K562 (cell line): Measurements from ENCODE around the gene SH3BGRL2. TPM values are rescaled to one million over a fixed set of nuclear protein-coding genes. Genes with fewer than 3 reads are reported as not detected.
"Not testable (repeated sequence)": the region's sequence is repeated elsewhere in the genome, so short reads cannot be mapped to it uniquely, and the experiment has no call there.

Experiments
- ATAC-seq: fragments of 200-7000 bp; cut with Tn5 transposase; 3 replicates; pipeline ENCODE4 v1.9.1; 2020; ENCODE audit warnings: moderate library complexity
- BruUV-seq: library from RNA; stranded (reverse); fragments of 400-500 nt; replicated peaks from 2 replicates; lab custom pipeline; 2021; lab: Mats Ljungman, UMichigan
- CTCF ChIA-PET: fragments of 300-600 bp; formaldehyde crosslinking; extraction: SDS; loops from one replicate; lab custom pipeline; 2021; ENCODE audit warnings: low intra/inter-chr PET ratio; lab: Yijun Ruan, JAX
- POLR2A ChIA-PET: fragments of 300-600, 350-650 bp; sonication (Branson Sonifier 250); formaldehyde crosslinking; extraction: SDS; loops from one replicate; lab custom pipeline; 2021; ENCODE audit warnings: antibody characterized with exemption, inconsistent platforms; lab: Yijun Ruan, JAX
- DNase-seq, 4 experiments: peaks; one replicate each; pipeline versions ENCODE4 v3.0.0 to v3.0.0-alpha.2; 2011 to 2018; ENCODE audit warnings: low spot score in 3 of 4, mixed read lengths in 3 of 4; ENCODE audit errors: extremely low read depth in 1 of 4
- FAIRE-seq: peaks from 2 replicates; lab custom pipeline; 2011; peaks lifted over from hg19 to GRCh38; lab: Jason Lieb, UNC
- H2AFZ ChIP-seq: 2 replicates; pipeline ENCODE4 v1.6.0; 2011; ENCODE audit warnings: low read depth, low read length, control low read depth, inconsistent platforms
- H3K27ac ChIP-seq: fragments of 200-600 bp; 3 replicates; pipeline ENCODE4 v1.8.0; 2011; ENCODE audit warnings: low read depth, mild to moderate bottlenecking, control low read depth, inconsistent platforms, low read length, moderate library complexity, mixed read lengths; ENCODE audit errors: extremely low read depth
- H3K27me3 ChIP-seq, 2 experiments: fragments of 300-600 bp in 1 of 2; 2 replicates in 1 of 2; 3 replicates in 1 of 2; pipeline versions ENCODE4 v1.6.0 to v1.8.0; 2011; ENCODE audit warnings: inconsistent platforms in 2 of 2, low read length in 2 of 2, mild to moderate bottlenecking in 1 of 2, mixed read lengths in 1 of 2, moderate library complexity in 1 of 2; ENCODE audit not compliant: control insufficient read depth in 2 of 2, insufficient read depth in 2 of 2
- H3K36me3 ChIP-seq: fragments of 300-600 bp; 3 replicates; pipeline ENCODE4 v1.8.0; 2011; ENCODE audit warnings: mild to moderate bottlenecking, low read length, inconsistent platforms; ENCODE audit not compliant: control insufficient read depth, insufficient read depth
- H3K4me1 ChIP-seq, 2 experiments: fragments of 200-600 bp in 1 of 2; replicated peaks in 1 of 2; 2 replicates in 1 of 2; 3 replicates in 1 of 2; pipeline versions ENCODE4 v1.5.1 to v1.8.0; 2011; ENCODE audit warnings: inconsistent platforms in 2 of 2, low read length in 2 of 2, mild to moderate bottlenecking in 1 of 2, mixed read lengths in 1 of 2, moderate library complexity in 1 of 2; ENCODE audit not compliant: control insufficient read depth in 2 of 2, insufficient read depth in 2 of 2
- H3K4me2 ChIP-seq: 2 replicates; pipeline ENCODE4 v1.6.1; 2011; ENCODE audit warnings: low read length, control low read depth, inconsistent platforms, mixed read lengths; ENCODE audit not compliant: insufficient read depth
- H3K4me3 ChIP-seq: fragments of 200-600 bp; sonication (generic), shearing (Covaris generic); 2 replicates; pipeline ENCODE4 v1.5.1; 2016; ENCODE audit warnings: control low read depth, inconsistent platforms
- H3K79me2 ChIP-seq: fragments of 200-600 bp; 3 replicates; pipeline ENCODE4 v1.8.0; 2011; ENCODE audit warnings: low read length, inconsistent platforms; ENCODE audit not compliant: control insufficient read depth, insufficient read depth
- H3K9ac ChIP-seq, 2 experiments: 2 replicates each; pipeline versions ENCODE4 v1.6.0 to v1.6.1; 2011; ENCODE audit warnings: low read depth in 2 of 2, low read length in 2 of 2, control low read depth in 1 of 2, inconsistent platforms in 1 of 2, mild to moderate bottlenecking in 1 of 2, mixed read lengths in 1 of 2; ENCODE audit not compliant: insufficient read depth in 1 of 2
- H3K9me1 ChIP-seq: one replicate; pipeline ENCODE4 v1.6.0; 2011; ENCODE audit warnings: inconsistent platforms, mild to moderate bottlenecking, low read length, moderate library complexity; ENCODE audit not compliant: control insufficient read depth, insufficient read depth
- H3K9me3 ChIP-seq: replicated peaks from 2 replicates; pipeline ENCODE4 v1.5.1; 2011; ENCODE audit warnings: low read depth, low read length, inconsistent platforms; ENCODE audit not compliant: control insufficient read depth, insufficient read depth
- H4K20me1 ChIP-seq: replicated peaks from 2 replicates; pipeline ENCODE4 v1.6.1; 2011; ENCODE audit warnings: low read length, inconsistent platforms, mixed read lengths; ENCODE audit not compliant: control insufficient read depth, insufficient read depth
- HMG20B ChIP-seq: fragments of 250-450 bp; sonication (Bioruptor Pico); IDR thresholded peaks from 2 replicates; pipeline ENCODE4 v1.5.0; 2021; ENCODE audit warnings: mild to moderate bottlenecking
- KDM4B ChIP-seq, 2 experiments: fragments of 450-650 bp in 1 of 2; sonication (generic) in 1 of 2; IDR thresholded peaks; 2 replicates each; pipeline ENCODE4 v1.6.1; 2016 to 2017; ENCODE audit warnings: borderline replicate concordance in 2 of 2, antibody characterized with exemption in 1 of 2, low read depth in 1 of 2, mild to moderate bottlenecking in 1 of 2
- RBM25 ChIP-seq: fragments of 200-400 bp; formaldehyde crosslinking; IDR thresholded peaks from 2 replicates; pipeline ENCODE4 v1.6.1; 2018; ENCODE audit warnings: low read length, low read depth, moderate library complexity; ENCODE audit not compliant: severe bottlenecking
- SMAD4 ChIP-seq: fragments of 250-450 bp; sonication (Bioruptor Pico); conservative IDR thresholded peaks from 2 replicates; pipeline ENCODE4 v1.8.0; 2021; ENCODE audit warnings: inconsistent platforms, mild to moderate bottlenecking, moderate library complexity
- TAF9B ChIP-seq: fragments of 450-650 bp; IDR thresholded peaks from 2 replicates; pipeline ENCODE4 v1.6.1; 2018; ENCODE audit warnings: mild to moderate bottlenecking; ENCODE audit not compliant: partially characterized antibody
- TGIF2 ChIP-seq: sonication (generic); formaldehyde crosslinking; IDR thresholded peaks from 2 replicates; pipeline ENCODE4 v1.8.1; 2022; ENCODE audit warnings: mild to moderate bottlenecking, missing genetic modification reagents, moderate library complexity
- ZNF146 ChIP-seq: IDR thresholded peaks from one replicate; pipeline ENCODE4 v1.6.1; 2018; ENCODE audit warnings: missing compliant biosample characterization; ENCODE audit not compliant: unreplicated experiment
- ZNF764 ChIP-seq: fragments of 250-450 bp; sonication (Bioruptor Pico); IDR thresholded peaks from 2 replicates; pipeline ENCODE4 v1.4.0; 2020; ENCODE audit warnings: low read depth, mild to moderate bottlenecking, moderate library complexity
- WGBS: fragments of 100-300 bp; shearing (Covaris generic); methylation state at CpG from one replicate; pipeline ENCODE4 v1.1.6; 2016; ENCODE audit warnings: low coverage, mixed read lengths; ENCODE audit not compliant: insufficient coverage; ENCODE audit errors: missing lambda C conversion rate; 5-methylcytosine and 5-hydroxymethylcytosine counted together
- in situ Hi-C: fragments of 300-500 bp; cut with MboI; formaldehyde crosslinking; loops from 4 replicates; pipeline ENCODE4 v1.15.0; 2018; ENCODE audit warnings: inconsistent platforms, mixed read lengths
- intact Hi-C: fragments of 100-400 bp; cut with micrococcal nuclease; formaldehyde crosslinking; loops from 2 replicates; pipeline ENCODE4 v1.14.2; 2022
- polyA plus RNA-seq, 8 experiments: library from polyadenylated mRNA; depleted of rRNA in 4 of 8; stranded (reverse) in 5 of 8; unstranded in 3 of 8; fragments of >200 nt; fragmentation: Nextera tagmentation in 2 of 8; fragmentation: Illumina TruSeq in 1 of 8; extraction: Ambion mirVana in 2 of 8; extraction: Trizol in 1 of 8; gene quantifications; 2 replicates each; pipeline versions ENCODE4 v1.2.1 to v1.2.3, GENCODE V29; 2011 to 2014; ENCODE audit warnings: inconsistent platforms in 1 of 8, missing spikeins in 1 of 8
- total RNA-seq, 7 experiments: library from RNA; depleted of rRNA in 6 of 7; stranded (reverse); fragments of >200 nt in 6 of 7; fragmentation: Illumina TruSeq in 2 of 7; extraction: Trizol in 2 of 7; gene quantifications; 2 replicates each; pipeline versions ENCODE4 v1.2.1 to v1.2.3, GENCODE V29; 2011 to 2021; ENCODE audit warnings: low replicate concordance in 1 of 7
- TF ChIP-seq, protein P1 (sequence below), 2 experiments: fragments of 450-650 bp; IDR thresholded peaks; 2 replicates each; pipeline ENCODE4 v1.6.1; 2016
- TF ChIP-seq, protein P2 (sequence below): fragments of 150-350 bp; conservative IDR thresholded peaks from 2 replicates; pipeline ENCODE4 v1.6.1; 2014; ENCODE audit warnings: low read length

The SH3BGRL2 gene
- total and polyA plus RNA-seq, 9 of the 15 experiments (the other 6 are each of a cell fraction or from before 2014, with no cell fraction given): 4.4 to 12.1 (median 7.3) TPM

DNA sequence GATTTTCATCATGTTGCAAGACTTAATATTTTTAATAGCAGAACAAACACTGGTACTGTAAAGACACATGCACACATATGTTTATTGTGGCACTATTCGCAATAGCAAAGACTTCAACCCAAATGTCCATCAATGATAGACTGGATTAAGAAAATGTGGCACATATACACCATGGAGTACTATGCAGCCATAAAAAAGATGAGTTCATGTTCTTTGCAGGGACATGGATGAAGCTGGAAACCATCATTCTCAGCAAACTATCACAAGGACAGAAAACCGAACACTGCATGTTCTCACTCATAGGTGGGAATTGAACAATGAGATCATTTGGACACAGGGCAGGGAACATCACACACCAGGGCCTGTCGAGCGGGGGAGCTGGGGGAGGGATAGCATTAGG is 51.6 kb downstream of the SH3BGRL2 start:
- DNase-seq: not testable (repeated sequence)
- TF ChIP-seq ZNF146 (CRISPR knock-in tag): peak; percentile 81
- peak; percentile 33 for TF ChIP-seq RBM25
- TF ChIP-seq, all 486 proteins: peak for 2; not testable (repeated sequence) for 484
- H3K4me3 ChIP-seq, H3K9ac ChIP-seq, H3K9me1 ChIP-seq, FAIRE-seq, H3K4me2 ChIP-seq, ATAC-seq, H3K79me2 ChIP-seq, H3K27ac ChIP-seq, H3K27me3 ChIP-seq, H3K4me1 ChIP-seq, H3K36me3 ChIP-seq, in situ Hi-C loops, CTCF ChIA-PET, BruUV-seq, H4K20me1 ChIP-seq, H2AFZ ChIP-seq, intact Hi-C loops, POLR2A ChIA-PET, H3K9me3 ChIP-seq: not testable (repeated sequence)
- 72% methylated on average over 4 of the region's 4 CpGs for WGBS

DNA sequence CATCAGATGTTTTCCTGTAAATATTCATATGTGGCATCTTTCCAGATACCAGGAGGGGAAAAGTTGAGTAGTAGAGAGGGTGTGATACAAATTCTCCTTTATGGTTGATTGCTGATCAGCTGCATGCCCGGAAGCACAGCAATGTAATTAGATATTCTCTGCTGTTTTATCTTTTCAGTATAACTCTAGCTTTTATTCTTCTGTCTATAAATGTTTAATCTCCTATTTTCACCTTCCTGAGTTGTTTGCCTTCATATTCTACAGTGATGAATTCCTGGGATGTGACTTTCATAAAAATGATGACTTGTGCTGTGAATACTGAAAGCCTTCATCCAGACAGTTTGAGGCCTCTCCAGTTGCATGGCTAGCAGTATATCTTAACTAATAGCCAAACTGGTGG is 53.7 kb downstream of the SH3BGRL2 start:
- Histone ChIP-seq H3K4me3 (no peak overlapping the region), H3K79me2 (no peaks in the 10 kb centered on the region), H2AFZ (no peak overlapping the region), H3K9me3 (no peaks in the 10 kb centered on the region), H3K4me2 (no peak overlapping the region), H3K36me3 (no peaks in the 10 kb centered on the region), H4K20me1 (0 out of 2 replicates have a peak, but pooled peaks cover 3% of the 10 kb centered on the region), H3K27me3 (no peaks in the 10 kb centered on the region), H3K9ac (no peak overlapping the region), H3K27ac (no peak overlapping the region), H3K4me1 (peaks cover 3 to 5% of the 10 kb centered on the region in 2 experiments; a peak in 3 of 5 replicates), H3K9me1 (no peaks in the 10 kb centered on the region)
- TF ChIP-seq, protein P1, sequence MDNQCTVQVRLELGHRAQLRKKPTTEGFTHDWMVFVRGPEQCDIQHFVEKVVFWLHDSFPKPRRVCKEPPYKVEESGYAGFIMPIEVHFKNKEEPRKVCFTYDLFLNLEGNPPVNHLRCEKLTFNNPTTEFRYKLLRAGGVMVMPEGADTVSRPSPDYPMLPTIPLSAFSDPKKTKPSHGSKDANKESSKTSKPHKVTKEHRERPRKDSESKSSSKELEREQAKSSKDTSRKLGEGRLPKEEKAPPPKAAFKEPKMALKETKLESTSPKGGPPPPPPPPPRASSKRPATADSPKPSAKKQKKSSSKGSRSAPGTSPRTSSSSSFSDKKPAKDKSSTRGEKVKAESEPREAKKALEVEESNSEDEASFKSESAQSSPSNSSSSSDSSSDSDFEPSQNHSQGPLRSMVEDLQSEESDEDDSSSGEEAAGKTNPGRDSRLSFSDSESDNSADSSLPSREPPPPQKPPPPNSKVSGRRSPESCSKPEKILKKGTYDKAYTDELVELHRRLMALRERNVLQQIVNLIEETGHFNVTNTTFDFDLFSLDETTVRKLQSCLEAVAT (IDR thresholded peaks at IDR 0.05): no peak
- no peak for TF ChIP-seq HMG20B
- TF ChIP-seq TGIF2 (CRISPR knock-in tag): no peak
- TF ChIP-seq KDM4B (IDR thresholded peaks at IDR 0.05; ENCODE audit: borderline replicate concordance in 2 of 2, low read depth in 1 of 2): no peak
- TF ChIP-seq, protein P2, sequence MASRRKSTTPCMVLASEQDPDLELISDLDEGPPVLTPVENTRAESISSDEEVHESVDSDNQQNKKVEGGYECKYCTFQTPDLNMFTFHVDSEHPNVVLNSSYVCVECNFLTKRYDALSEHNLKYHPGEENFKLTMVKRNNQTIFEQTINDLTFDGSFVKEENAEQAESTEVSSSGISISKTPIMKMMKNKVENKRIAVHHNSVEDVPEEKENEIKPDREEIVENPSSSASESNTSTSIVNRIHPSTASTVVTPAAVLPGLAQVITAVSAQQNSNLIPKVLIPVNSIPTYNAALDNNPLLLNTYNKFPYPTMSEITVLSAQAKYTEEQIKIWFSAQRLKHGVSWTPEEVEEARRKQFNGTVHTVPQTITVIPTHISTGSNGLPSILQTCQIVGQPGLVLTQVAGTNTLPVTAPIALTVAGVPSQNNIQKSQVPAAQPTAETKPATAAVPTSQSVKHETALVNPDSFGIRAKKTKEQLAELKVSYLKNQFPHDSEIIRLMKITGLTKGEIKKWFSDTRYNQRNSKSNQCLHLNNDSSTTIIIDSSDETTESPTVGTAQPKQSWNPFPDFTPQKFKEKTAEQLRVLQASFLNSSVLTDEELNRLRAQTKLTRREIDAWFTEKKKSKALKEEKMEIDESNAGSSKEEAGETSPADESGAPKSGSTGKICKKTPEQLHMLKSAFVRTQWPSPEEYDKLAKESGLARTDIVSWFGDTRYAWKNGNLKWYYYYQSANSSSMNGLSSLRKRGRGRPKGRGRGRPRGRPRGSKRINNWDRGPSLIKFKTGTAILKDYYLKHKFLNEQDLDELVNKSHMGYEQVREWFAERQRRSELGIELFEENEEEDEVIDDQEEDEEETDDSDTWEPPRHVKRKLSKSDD: no peak
- no peak for TF ChIP-seq TAF9B
- TF ChIP-seq SMAD4 (CRISPR knock-in tag): no peak
- no peak for TF ChIP-seq ZNF764 (CRISPR knock-in tag)
- intact Hi-C loops: no loop called here
- ChIA-PET POLR2A (no interaction called here), CTCF (no interaction called here)
- BruUV-seq: no TSS peak
- 50% methylated on average over 1 of the region's 1 CpG for WGBS
- no peak for FAIRE-seq
- in situ Hi-C loops: no loop called here
- DNase-seq: no peak
- ATAC-seq: no peak
